A673 (cell line): ENCODE results near the gene PLTP.

Experiments used
- CTCF ChIP-seq: fragments of 300-800, 200-600 bp; sonication (generic); conservative IDR thresholded peaks from 2 replicates; pipeline ENCODE4 v1.5.1; 2017; ENCODE audit warnings: low read depth, mild to moderate bottlenecking, antibody characterized with exemption, low read length, moderate library complexity, mixed read lengths
- EZH2 ChIP-seq: fragments of 200-600 bp; sonication (generic); IDR thresholded peaks from 2 replicates; pipeline ENCODE4 v1.6.1; 2017; ENCODE audit warnings: borderline replicate concordance, low read depth, mild to moderate bottlenecking, mixed read lengths, antibody characterized with exemption, low read length; ENCODE audit not compliant: poor library complexity, severe bottlenecking

GRCh38 chr20:45958593-45958992, 46.6 kb upstream of the PLTP start:
- no peak for TF ChIP-seq CTCF
- no peak for TF ChIP-seq EZH2
